Measurements from ENCODE around the gene RAG1.
"Not testable (repeated sequence)": the region's sequence is repeated elsewhere in the genome, so short reads cannot be mapped to it uniquely, and the experiment has no call there.

Gene RAG1

GRCh38 chr11:36567694-36568093 lies at the start of gene RAG1:
Gene RAG1, plus strand, starts transcription at chr11:36568007. Its CDS starts 5,298 bp downstream, at chr11:36573305.
- DNase-seq = no peak

DNA sequence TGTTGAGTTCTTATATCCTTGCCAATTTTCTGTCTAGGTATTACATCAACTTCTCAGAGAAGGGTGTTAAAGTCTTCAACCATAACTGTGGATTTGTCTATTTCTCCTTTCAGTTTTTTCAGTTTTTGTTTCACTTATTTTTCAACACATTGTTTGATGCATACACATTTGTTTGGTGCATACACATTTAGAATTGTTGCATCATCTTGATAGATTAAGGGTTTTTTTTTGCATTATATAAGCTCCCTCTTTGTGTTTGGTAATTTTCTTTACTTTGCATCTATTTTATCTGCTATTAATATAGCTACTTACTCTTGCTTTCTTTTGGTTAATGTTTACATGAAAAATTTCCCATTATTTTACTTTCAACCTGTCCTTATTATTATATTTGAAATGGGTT lies 37.0 kb upstream of the RAG1 start:
- no peak for DNase-seq

- no peak for DNase-seq
Measured at GRCh38 chr11:36532941-36533601, 34.7 kb upstream of the RAG1 start.

GRCh38 chr11:36534276-36534840 lies 33.4 kb upstream of the RAG1 start:
- no peak for DNase-seq

- no peak for DNase-seq
Measured at GRCh38 chr11:36540998-36541397, 26.8 kb upstream of the RAG1 start.

GRCh38 chr11:36550385-36551115 lies 17.3 kb upstream of the RAG1 start:
- no peak for DNase-seq

DNA sequence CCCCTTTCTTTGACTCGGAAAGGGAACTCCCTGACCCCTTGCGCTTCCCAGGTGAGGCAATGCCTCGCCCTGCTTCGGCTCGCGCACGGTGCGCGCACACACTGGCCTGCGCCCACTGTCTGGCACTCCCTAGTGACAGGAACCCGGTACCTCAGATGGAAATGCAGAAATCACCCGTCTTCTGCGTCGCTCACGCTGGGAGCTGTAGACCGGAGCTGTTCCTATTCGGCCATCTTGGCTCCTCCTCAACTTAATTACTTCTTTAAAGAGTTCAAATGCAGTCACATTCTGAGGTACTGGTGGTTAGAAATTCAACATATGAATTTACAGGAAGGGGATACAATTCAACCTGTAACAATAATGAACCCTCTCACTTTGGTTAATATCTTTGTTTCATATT lies 10.4 kb upstream of the RAG1 start:
- DNase-seq = not testable (repeated sequence)

DNA sequence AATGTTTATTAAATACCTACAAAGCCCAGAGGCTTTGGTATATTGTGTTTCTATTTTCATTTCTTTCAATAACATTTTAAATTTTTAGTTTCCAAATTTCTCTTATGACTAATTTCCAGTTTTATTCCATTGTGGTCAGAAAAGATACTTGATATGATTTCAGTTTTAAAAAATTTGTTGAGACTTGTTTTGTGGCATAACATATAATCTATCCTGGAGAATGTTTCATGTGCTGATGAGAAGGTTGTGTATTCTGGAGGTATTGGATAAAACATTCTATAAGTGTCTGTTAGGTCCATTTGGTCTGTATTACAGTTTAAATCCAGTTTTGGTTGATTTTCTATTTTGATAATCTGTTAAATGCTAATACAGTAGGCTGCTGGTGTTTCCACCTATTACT lies 9.8 kb upstream of the RAG1 start:
- no peak for DNase-seq

GRCh38 chr11:36558571-36559413 lies 9.0 kb upstream of the RAG1 start:
- DNase-seq = no peak

- peak; percentile 54 for DNase-seq
Measured at GRCh38 chr11:36564376-36565030, 3.3 kb upstream of the RAG1 start.

DNA sequence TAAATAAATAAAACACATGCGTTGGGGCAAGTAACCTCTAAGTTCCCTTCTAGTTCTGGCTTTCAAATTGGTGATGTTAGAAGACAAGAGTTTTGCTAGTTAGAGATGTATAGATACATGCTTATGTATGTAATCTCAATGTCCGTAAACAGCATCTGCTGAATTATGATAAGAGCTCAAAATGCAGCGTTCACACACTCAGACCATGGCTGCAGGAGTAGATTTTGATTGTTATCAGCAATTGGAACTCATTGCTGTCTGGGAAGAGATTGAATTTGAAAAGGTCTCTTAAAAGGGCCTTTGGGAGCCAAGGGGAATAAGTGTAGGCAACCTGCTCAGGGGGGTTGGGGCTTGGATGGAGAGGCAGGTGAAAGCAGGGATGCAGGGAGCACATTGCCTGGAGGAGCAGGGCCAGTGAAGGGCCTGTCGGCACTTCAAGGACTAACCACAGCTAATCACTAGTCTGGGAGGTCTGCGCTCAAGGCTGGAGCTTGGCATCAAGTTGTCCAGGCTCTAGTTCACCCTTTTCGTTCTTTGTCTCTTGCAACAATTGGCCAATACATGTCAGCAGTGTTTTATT lies 2.7 kb upstream of the RAG1 start:
- no peak for DNase-seq

DNA sequence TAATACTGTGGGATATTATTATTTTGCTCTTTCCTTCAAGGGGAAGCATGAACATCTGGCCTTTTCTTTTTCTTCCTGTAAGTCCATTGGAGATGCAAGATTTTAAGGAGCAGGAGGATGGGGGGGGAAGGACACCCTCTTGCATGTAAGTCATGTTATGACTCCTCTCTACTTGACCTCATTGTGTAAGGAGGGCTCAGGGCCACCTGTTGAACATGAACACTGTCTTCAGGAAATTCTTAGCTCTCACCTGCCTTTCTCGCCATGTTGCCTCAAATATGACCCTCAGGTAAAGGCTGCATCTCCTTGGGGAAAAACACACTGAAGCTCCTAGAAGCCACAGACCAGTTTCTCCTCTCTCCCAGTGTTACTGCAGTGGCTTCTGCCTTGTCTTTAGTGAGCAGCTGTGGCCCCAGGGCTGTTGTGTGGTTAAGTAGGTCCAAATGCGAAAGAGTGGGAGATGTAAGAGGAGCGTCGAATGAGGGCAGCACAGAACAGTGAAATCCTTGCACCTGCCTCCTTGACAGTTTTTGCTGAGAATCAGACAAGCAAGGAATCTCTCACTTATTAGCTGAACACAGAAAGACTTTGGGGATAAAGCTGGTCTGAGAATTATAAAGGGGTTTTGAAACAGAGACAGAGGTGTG lies 1.3 kb upstream of the RAG1 start:
- DNase-seq = no peak

DNA sequence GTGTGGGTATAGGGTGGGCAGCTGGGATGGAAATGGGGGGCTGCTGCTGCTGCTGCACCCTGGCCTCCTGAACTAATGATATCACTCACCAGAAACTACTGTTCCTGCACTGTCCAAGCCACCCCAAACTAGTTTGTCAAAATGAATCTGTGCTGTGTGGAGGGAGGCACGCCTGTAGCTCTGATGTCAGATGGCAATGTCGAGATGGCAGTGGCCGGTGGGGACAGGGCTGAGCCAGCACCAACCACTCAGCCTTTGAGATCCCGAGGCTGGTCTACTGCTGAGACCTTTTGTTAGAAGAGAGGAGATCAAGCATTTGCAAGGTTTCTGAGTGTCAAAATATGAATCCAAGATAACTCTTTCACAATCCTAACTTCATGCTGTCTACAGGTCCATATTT lies 1.3 kb downstream of the RAG1 start:
- no peak for DNase-seq

GRCh38 chr11:36574486-36574885 lies 6.7 kb downstream of the RAG1 start:
- no peak for DNase-seq

- DNase-seq = no peak
Measured at GRCh38 chr11:36577373-36577772, 9.6 kb downstream of the RAG1 start.

- no peak for DNase-seq
Measured at GRCh38 chr11:36577859-36578258, 10.1 kb downstream of the RAG1 start.

- no peak for DNase-seq
Measured at GRCh38 chr11:36578458-36578857, 10.7 kb downstream of the RAG1 start.

GRCh38 chr11:36581536-36581935 lies 13.7 kb downstream of the RAG1 start:
- no peak for DNase-seq

DNA sequence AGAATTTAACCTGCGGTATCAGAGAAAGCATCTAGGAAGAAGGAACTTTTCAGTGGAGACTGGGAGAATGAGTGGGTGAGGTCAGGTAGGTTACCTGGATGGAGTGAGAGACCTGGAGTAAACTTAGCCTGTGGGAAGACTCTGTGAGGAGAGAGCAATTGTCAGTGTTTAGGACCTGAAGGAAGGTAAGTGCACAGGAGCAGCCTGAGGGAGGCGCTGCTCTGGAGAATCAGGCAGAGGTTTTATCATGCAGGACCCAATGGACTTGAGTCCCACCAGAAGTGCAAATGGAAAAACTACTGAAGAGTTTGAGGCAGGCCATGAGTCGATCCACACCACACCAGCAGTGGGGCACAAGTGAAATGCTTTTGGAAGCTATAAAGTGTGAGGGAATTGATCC lies 15.9 kb downstream of the RAG1 start:
- DNase-seq = no peak

GRCh38 chr11:36586543-36586942 lies 18.7 kb downstream of the RAG1 start:
- DNase-seq = no peak

DNA sequence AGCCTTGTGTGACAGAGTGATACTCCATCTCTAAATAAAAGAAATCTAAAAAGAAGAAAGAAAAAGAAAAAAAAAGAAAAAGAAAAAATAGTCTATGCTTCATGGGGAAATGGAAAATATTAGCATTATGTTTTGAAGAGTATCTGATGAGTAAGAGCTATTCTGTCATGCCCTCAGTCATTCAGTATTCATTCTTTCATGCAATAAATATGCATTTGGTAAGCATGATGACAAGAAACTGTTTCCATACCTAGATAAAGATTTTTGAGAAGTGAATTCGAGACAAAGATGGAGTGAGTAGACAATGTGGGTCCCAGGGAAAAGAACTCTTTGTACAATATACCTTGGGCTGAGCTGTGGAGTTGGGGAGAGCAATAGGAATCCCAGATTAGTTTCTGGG lies 20.3 kb downstream of the RAG1 start:
- no peak for DNase-seq

- DNase-seq = no peak
Measured at GRCh38 chr11:36590513-36590912, 22.7 kb downstream of the RAG1 start.

Data from left hindlimb (tissue), 1 donor.